IMR-90 (cell line): ENCODE results near the gene ICAM4. TPM values are rescaled to one million over a fixed set of nuclear protein-coding genes. Genes with fewer than 3 reads are reported as not detected.

ENCODE experiments used
- ATAC-seq: fragments of 200-7000 bp; cut with Tn5 transposase; 2 replicates; pipeline ENCODE4 v1.9.1; 2020; ENCODE audit warnings: low read depth, mild to moderate bottlenecking, moderate library complexity
- BruUV-seq: library from RNA; stranded (reverse); fragments of 400-500 nt; replicated peaks from 2 replicates; lab custom pipeline; 2021; lab: Mats Ljungman, UMichigan
- CTCF ChIA-PET: fragments of 300-600 bp; formaldehyde crosslinking; extraction: SDS; loops from one replicate; lab custom pipeline; 2021; ENCODE audit warnings: antibody characterized with exemption; lab: Yijun Ruan, JAX
- POLR2A ChIA-PET: fragments of 300-600 bp; sonication (Branson Sonifier 250); formaldehyde crosslinking; loops from one replicate; lab custom pipeline; 2022; ENCODE audit warnings: antibody characterized with exemption; ENCODE audit not compliant: unreplicated experiment; lab: Charles Lee
- DNase-seq: peaks from one replicate; pipeline ENCODE4 v3.0.0; 2013
- H2AFZ ChIP-seq: replicated peaks from 2 replicates; pipeline ENCODE3; 2013; ENCODE audit warnings: low read length, mild to moderate bottlenecking; ENCODE audit not compliant: poor library complexity
- H2AK5ac ChIP-seq: 2 replicates; pipeline ENCODE4 v1.6.1; 2013; ENCODE audit warnings: low read depth, low read length, inconsistent platforms
- H2AK9ac ChIP-seq: replicated peaks from 2 replicates; pipeline ENCODE3; 2013; ENCODE audit warnings: mild to moderate bottlenecking, low read depth, low read length, moderate library complexity; ENCODE audit not compliant: poor library complexity
- H2BK120ac ChIP-seq: 2 replicates; pipeline ENCODE4 v1.6.1; 2013; ENCODE audit warnings: low read depth, low read length, inconsistent platforms
- H2BK15ac ChIP-seq: 3 replicates; pipeline ENCODE4 v1.6.1; 2013; ENCODE audit warnings: low read depth, low read length, inconsistent platforms
- H2BK20ac ChIP-seq: 2 replicates; pipeline ENCODE4 v1.6.1; 2013; ENCODE audit warnings: low read depth, mild to moderate bottlenecking, inconsistent platforms, low read length, moderate library complexity
- H2BK5ac ChIP-seq: 2 replicates; pipeline ENCODE4 v1.6.1; 2013; ENCODE audit warnings: mild to moderate bottlenecking, low read depth, low read length, inconsistent platforms; ENCODE audit not compliant: poor library complexity, severe bottlenecking
- H3K14ac ChIP-seq: replicated peaks from 2 replicates; pipeline ENCODE4 v1.6.1; 2013; ENCODE audit warnings: low read depth, low read length, inconsistent platforms
- H3K18ac ChIP-seq: 2 replicates; pipeline ENCODE4 v1.6.1; 2013; ENCODE audit warnings: low read depth, low read length, control low read depth
- H3K23ac ChIP-seq: 2 replicates; pipeline ENCODE4 v1.6.1; 2013; ENCODE audit warnings: low read depth, low read length, inconsistent platforms
- H3K27ac ChIP-seq: 2 replicates; pipeline ENCODE4 v1.5.1; 2013; ENCODE audit warnings: mild to moderate bottlenecking, control low read depth, low read length; ENCODE audit not compliant: insufficient read depth
- H3K27me3 ChIP-seq: 2 replicates; pipeline ENCODE4 v1.6.1; 2013; ENCODE audit warnings: low read length; ENCODE audit not compliant: control insufficient read depth, insufficient read depth
- H3K36me3 ChIP-seq: 2 replicates; pipeline ENCODE4 v1.6.1; 2013; ENCODE audit warnings: low read length, mixed read lengths; ENCODE audit not compliant: control insufficient read depth, insufficient read depth
- H3K4ac ChIP-seq: 2 replicates; pipeline ENCODE4 v1.6.1; 2013; ENCODE audit warnings: low read depth, low read length, inconsistent platforms
- H3K4me1 ChIP-seq: 2 replicates; pipeline ENCODE4 v1.6.1; 2013; ENCODE audit warnings: low read length, mixed read lengths; ENCODE audit not compliant: control insufficient read depth, insufficient read depth
- H3K4me2 ChIP-seq: 2 replicates; pipeline ENCODE4 v1.6.1; 2013; ENCODE audit warnings: low read depth, mild to moderate bottlenecking, control low read depth, low read length, moderate library complexity
- H3K4me3 ChIP-seq: 2 replicates; pipeline ENCODE4 v1.5.1; 2013; ENCODE audit warnings: low read depth, mild to moderate bottlenecking, control low read depth, low read length, moderate library complexity; ENCODE audit not compliant: insufficient read depth
- H3K56ac ChIP-seq: 2 replicates; pipeline ENCODE4 v1.6.1; 2013; ENCODE audit warnings: low read length, inconsistent platforms; ENCODE audit not compliant: insufficient read depth; ENCODE audit errors: extremely low read depth
- H3K79me1 ChIP-seq, 2 experiments: 2 replicates each; pipeline ENCODE4 v1.6.1; 2013; ENCODE audit warnings: low read length in 2 of 2, inconsistent platforms in 1 of 2, low read depth in 1 of 2
- H3K9ac ChIP-seq: 2 replicates; pipeline ENCODE4 v1.6.1; 2013; ENCODE audit warnings: low read depth, low read length, control low read depth
- H3K9me1 ChIP-seq: 2 replicates; pipeline ENCODE4 v1.6.1; 2013; ENCODE audit warnings: low read length, inconsistent platforms; ENCODE audit not compliant: insufficient read depth
- H3K9me3 ChIP-seq: 2 replicates; pipeline ENCODE4 v1.6.1; 2013; ENCODE audit warnings: low read length; ENCODE audit not compliant: control insufficient read depth, insufficient read depth
- H4K20me1 ChIP-seq: 2 replicates; pipeline ENCODE4 v1.6.1; 2013; ENCODE audit warnings: low read length, inconsistent platforms; ENCODE audit not compliant: insufficient read depth
- H4K5ac ChIP-seq: 2 replicates; pipeline ENCODE4 v1.6.1; 2013; ENCODE audit warnings: mild to moderate bottlenecking, low read depth, low read length, control low read depth
- H4K8ac ChIP-seq, 2 experiments: 2 replicates each; pipeline ENCODE4 v1.6.1; 2013; ENCODE audit warnings: low read depth in 2 of 2, low read length in 2 of 2, control low read depth in 1 of 2, inconsistent platforms in 1 of 2
- H4K91ac ChIP-seq: 2 replicates; pipeline ENCODE4 v1.6.1; 2013; ENCODE audit warnings: low read depth, low read length, inconsistent platforms; ENCODE audit not compliant: insufficient read depth
- CEBPB ChIP-seq: IDR thresholded peaks from 2 replicates; pipeline ENCODE4 v1.6.1; 2012; ENCODE audit warnings: low read depth, low read length, improper control_type of control experiment
- CHD1 ChIP-seq: IDR thresholded peaks from 2 replicates; pipeline ENCODE4 v1.6.1; 2012; ENCODE audit warnings: low read depth, low read length, improper control_type of control experiment
- MAFK ChIP-seq: IDR thresholded peaks from 2 replicates; pipeline ENCODE4 v1.6.1; 2012; ENCODE audit warnings: low read depth, low read length, improper control_type of control experiment
- NFE2L2 ChIP-seq: fragments of 150-350 bp; IDR thresholded peaks from 2 replicates; pipeline ENCODE4 v1.6.1; 2016; ENCODE audit warnings: low read depth, mild to moderate bottlenecking, low read length
- RAD21 ChIP-seq: IDR thresholded peaks from 2 replicates; pipeline ENCODE4 v1.6.1; 2012; ENCODE audit warnings: low read length, improper control_type of control experiment
- WGBS, 2 experiments: methylation state at CpG; one replicate each; pipeline versions ENCODE4 v1.1.5 to v1.1.7; 2013; ENCODE audit warnings: missing lambda C conversion rate in 2 of 2; ENCODE audit not compliant: insufficient read length in 1 of 2; ENCODE audit errors: extremely low coverage in 2 of 2; 5-methylcytosine and 5-hydroxymethylcytosine counted together
- dilution Hi-C: fragments of 300-500 bp; cut with HindIII; formaldehyde crosslinking; loops from one replicate; pipeline ENCODE4 v1.14.3; 2018; ENCODE audit warnings: low sequenced_read_pairs; ENCODE audit not compliant: unreplicated experiment
- in situ Hi-C: fragments of 300-500 bp; cut with MboI; formaldehyde crosslinking; loops from 3 replicates; pipeline ENCODE4 v1.14.3; 2019; ENCODE audit warnings: low sequenced_read_pairs, inconsistent platforms, mixed read lengths
- intact Hi-C: fragments of 100-400 bp; cut with micrococcal nuclease; formaldehyde crosslinking; loops from 2 replicates; pipeline ENCODE4 v1.10.0; 2022
- polyA plus RNA-seq, 3 experiments: library from polyadenylated mRNA; depleted of rRNA; stranded (reverse); fragments of >200 nt; gene quantifications; 2 replicates each; pipeline ENCODE4 v1.2.3, GENCODE V29; 2012; ENCODE audit warnings: low replicate concordance in 1 of 3
- total RNA-seq: library from RNA; depleted of rRNA; stranded (reverse); fragments of >200 nt; gene quantifications from 2 replicates; pipeline ENCODE4 v1.2.3, GENCODE V29; 2012

Gene ICAM4
- total and polyA plus RNA-seq, 2 of the 4 experiments (the other 2 are of a cell fraction), result 2.3 to 4.0 TPM

DNA sequence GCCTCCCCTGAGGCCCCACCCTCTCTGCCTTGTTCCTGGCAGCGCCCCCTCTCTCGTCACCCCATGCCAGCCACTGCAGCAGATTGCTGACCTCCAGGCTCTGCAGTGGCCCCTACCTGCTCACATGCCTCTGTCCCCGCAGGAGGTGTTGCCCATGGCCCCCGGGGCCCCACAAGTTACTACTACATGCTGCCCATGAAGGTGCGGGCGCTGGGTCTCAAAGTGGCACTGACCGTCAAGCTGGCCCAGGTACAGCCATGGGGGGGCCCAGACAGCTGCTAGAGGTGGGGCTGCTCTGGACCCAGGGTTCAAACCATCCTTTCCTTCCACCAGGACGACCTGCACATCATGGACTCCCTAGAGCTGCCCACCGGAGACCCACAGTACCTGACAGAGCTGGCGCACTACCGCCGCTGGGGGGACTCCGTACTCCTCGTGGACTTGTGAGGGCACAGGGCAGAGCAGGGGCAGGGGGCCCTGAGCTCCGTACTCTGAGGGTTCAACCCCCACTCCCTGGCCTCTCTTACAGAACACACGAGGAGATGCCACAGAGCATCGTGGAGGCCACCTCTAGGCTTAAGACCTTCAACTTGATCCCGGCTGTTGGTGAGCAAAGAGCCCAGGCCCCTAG lies 28.6 kb upstream of the ICAM4 start:
- H3K56ac ChIP-seq, result no peak overlapping the region
- no peaks in the 10 kb centered on the region for H3K4me1 ChIP-seq
- intact Hi-C loops (loop anchor here (10.0 kb wide), 1 partner anchor 233 kb away; no protein-coding TSS in a partner anchor), dilution Hi-C loops (no loop called here), in situ Hi-C loops (no loop called here)
- no peak overlapping the region for H3K4me3 ChIP-seq
- no peak overlapping the region for H2BK15ac ChIP-seq
- no peak overlapping the region for H3K27ac ChIP-seq
- H3K9me1 ChIP-seq, result no peaks in the 10 kb centered on the region
- H4K20me1 ChIP-seq, result no peaks in the 10 kb centered on the region
- H2AFZ ChIP-seq, result no peak overlapping the region
- no peaks in the 10 kb centered on the region for H3K27me3 ChIP-seq
- H4K5ac ChIP-seq, result no peak overlapping the region
- H4K8ac ChIP-seq, result no peak overlapping the region
- H3K4me2 ChIP-seq, result no peak overlapping the region
- ATAC-seq (no peak), DNase-seq (no peak)
- no peak overlapping the region for H2AK9ac ChIP-seq
- ChIA-PET POLR2A (no interaction called here), CTCF (interaction anchor here (0.9 to 2.5 kb wide), 5 partner anchors 8 to 133 kb away, joined by 3 to 7 read pairs (median 6); no protein-coding TSS in a partner anchor)
- H3K18ac ChIP-seq, result no peak overlapping the region
- H3K23ac ChIP-seq, result no peak overlapping the region
- no peak overlapping the region for H2BK20ac ChIP-seq
- peaks cover 6 to 16% of the 10 kb centered on the region in 2 experiments; a peak in 3 of 4 replicates for H3K79me1 ChIP-seq
- H2BK5ac ChIP-seq, result no peak overlapping the region
- no peak overlapping the region for H2AK5ac ChIP-seq
- H3K9me3 ChIP-seq, result no peaks in the 10 kb centered on the region
- H3K36me3 ChIP-seq, result peaks cover 36% of the 10 kb centered on the region
- H3K9ac ChIP-seq, result no peak overlapping the region
- H2BK120ac ChIP-seq, result no peak overlapping the region
- H3K4ac ChIP-seq, result no peak overlapping the region
- no peak overlapping the region for H4K91ac ChIP-seq
- no TSS peak for BruUV-seq
- 89% methylated on average over 5 of the region's 18 CpGs; no CpG with 5 or more reads in 1 of the 2 experiments for WGBS, 2 experiments
- no peak overlapping the region for H3K14ac ChIP-seq
- no peak for TF ChIP-seq CHD1
- TF ChIP-seq MAFK, result no peak
- no peak for TF ChIP-seq NFE2L2
- TF ChIP-seq RAD21, result no peak
- no peak for TF ChIP-seq CEBPB
